C1 segment of cervical spinal cord (tissue), 14 donors: ENCODE data around the gene RHBDD1.

Source experiments
- DNase-seq, 14 donors: peaks; one replicate each; lab custom pipeline; 2025; lab: John Stamatoyannopoulos, UW

RHBDD1 gene

GRCh38 chr2:226885769-226886435, 50.0 kb downstream of the RHBDD1 start:
- DNase-seq, result no peak

GRCh38 chr2:226887940-226888339, 52.1 kb downstream of the RHBDD1 start:
- no peak for DNase-seq

GRCh38 chr2:226888378-226888965, 52.6 kb downstream of the RHBDD1 start:
- DNase-seq, result no peak

- DNase-seq, result no peak
These were observed 53.1 kb downstream of the RHBDD1 start for GRCh38 chr2:226888971-226889370.

GRCh38 chr2:226890286-226890685, 54.4 kb downstream of the RHBDD1 start:
- no peak for DNase-seq

- DNase-seq, result no peak
These were observed 56.1 kb downstream of the RHBDD1 start for GRCh38 chr2:226891780-226892590.

- no peak for DNase-seq
These were observed 56.9 kb downstream of the RHBDD1 start for GRCh38 chr2:226892729-226893128.

GRCh38 chr2:226893216-226893615, 57.4 kb downstream of the RHBDD1 start:
- no peak for DNase-seq

GRCh38 chr2:226894752-226895151, 58.9 kb downstream of the RHBDD1 start:
- DNase-seq, result no peak

GRCh38 chr2:226895579-226895978, 59.7 kb downstream of the RHBDD1 start:
- no peak for DNase-seq

- no peak for DNase-seq
These were observed 62.3 kb downstream of the RHBDD1 start for GRCh38 chr2:226898121-226898520.

GRCh38 chr2:226898897-226899296, 63.0 kb downstream of the RHBDD1 start:
- DNase-seq, result no peak

GRCh38 chr2:226902041-226902966, 66.5 kb downstream of the RHBDD1 start:
- no peak for DNase-seq

- no peak for DNase-seq
These were observed 67.3 kb downstream of the RHBDD1 start for GRCh38 chr2:226903179-226903578.

- DNase-seq, result no peak
These were observed 68.7 kb downstream of the RHBDD1 start for GRCh38 chr2:226904592-226904991.

GRCh38 chr2:226905718-226906117, 69.9 kb downstream of the RHBDD1 start:
- DNase-seq, result no peak

GRCh38 chr2:226906163-226906693, 70.4 kb downstream of the RHBDD1 start:
- no peak for DNase-seq

- no peak for DNase-seq
These were observed 73.3 kb downstream of the RHBDD1 start for GRCh38 chr2:226909126-226909525.

GRCh38 chr2:226909836-226910235, 74.0 kb downstream of the RHBDD1 start:
- DNase-seq, result no peak

- no peak for DNase-seq
These were observed 74.5 kb downstream of the RHBDD1 start for GRCh38 chr2:226910384-226910783.

GRCh38 chr2:226911932-226912331, 76.1 kb downstream of the RHBDD1 start:
- DNase-seq, result no peak
